GM18499 (cell line): Measurements from ENCODE around the gene KLK3.
"Not testable (repeated sequence)": the region's sequence is repeated elsewhere in the genome, so short reads cannot be mapped to it uniquely, and the experiment has no call there.

Experiments used
- ATAC-seq: cut with Tn5 transposase; IDR thresholded peaks from one replicate; pipeline ENCODE4 v1.9.1; 2021; ENCODE audit warnings: moderate number of reproducible peaks; ENCODE audit not compliant: insufficient read depth, unreplicated experiment

KLK3 gene

GRCh38 chr19:50854636-50855410 is at the start of gene KLK3:
Gene KLK3, plus strand, starts transcription at chr19:50854915. Its CDS starts 41 bp downstream, at chr19:50854956.
- no peak for ATAC-seq

GRCh38 chr19:50808856-50809255 is 45.9 kb upstream of the KLK3 start:
- no peak for ATAC-seq

GRCh38 chr19:50811622-50812238 is 43.0 kb upstream of the KLK3 start:
- ATAC-seq: not testable (repeated sequence)

GRCh38 chr19:50812474-50812873 is 42.2 kb upstream of the KLK3 start:
- no peak for ATAC-seq

- no peak for ATAC-seq
Observed at GRCh38 chr19:50814883-50815282, 39.8 kb upstream of the KLK3 start.

- ATAC-seq: no peak
Observed at GRCh38 chr19:50815439-50815838, 39.3 kb upstream of the KLK3 start.

- peak; percentile 28 for ATAC-seq
Observed at GRCh38 chr19:50817941-50818858, 36.5 kb upstream of the KLK3 start.

- no peak for ATAC-seq
Observed at GRCh38 chr19:50818859-50819472, 35.7 kb upstream of the KLK3 start.

- ATAC-seq: no peak
Observed at GRCh38 chr19:50819636-50820035, 35.1 kb upstream of the KLK3 start.

GRCh38 chr19:50820086-50820485 is 34.6 kb upstream of the KLK3 start:
- ATAC-seq: no peak

GRCh38 chr19:50820549-50821247 is 34.0 kb upstream of the KLK3 start:
- no peak for ATAC-seq

GRCh38 chr19:50821248-50821612 is 33.5 kb upstream of the KLK3 start:
- no peak for ATAC-seq

- no peak for ATAC-seq
Observed at GRCh38 chr19:50821622-50822021, 33.1 kb upstream of the KLK3 start.

- no peak for ATAC-seq
Observed at GRCh38 chr19:50822661-50823208, 32.0 kb upstream of the KLK3 start.

GRCh38 chr19:50823389-50824042 is 31.2 kb upstream of the KLK3 start, which contains the start of gene KLK1:
Gene KLK1, minus strand, starts transcription at chr19:50823787. Its CDS starts 39 bp downstream, at chr19:50823748.
- ATAC-seq: no peak

GRCh38 chr19:50826492-50827240 is 28.0 kb upstream of the KLK3 start:
- ATAC-seq: no peak

GRCh38 chr19:50827476-50827875 is 27.2 kb upstream of the KLK3 start:
- no peak for ATAC-seq

- ATAC-seq: no peak
Observed at GRCh38 chr19:50829801-50830200, 24.9 kb upstream of the KLK3 start.
